GM12878 (cell line): ENCODE results near the gene VMO1. TPM values are rescaled to one million over a fixed set of nuclear protein-coding genes. Genes with fewer than 3 reads are reported as not detected.

Source experiments
- ATAC-seq: fragments of 200-7000 bp; cut with Tn5 transposase; 3 replicates; pipeline ENCODE4 v1.9.1; 2020; ENCODE audit warnings: mild to moderate bottlenecking, moderate library complexity
- BruUV-seq: library from RNA; stranded (reverse); fragments of 400-500 nt; replicated peaks from 2 replicates; lab custom pipeline; 2021; lab: Mats Ljungman, UMichigan
- CTCF ChIA-PET: fragments of 300-600 bp; sonication (Branson Sonifier 250); formaldehyde crosslinking; extraction: SDS; loops from one replicate; lab custom pipeline; 2021; ENCODE audit warnings: inconsistent platforms; lab: Yijun Ruan, JAX
- POLR2A ChIA-PET: fragments of 350-600 bp; formaldehyde crosslinking; extraction: SDS; loops from one replicate; lab custom pipeline; 2021; ENCODE audit warnings: inconsistent platforms; lab: Charles Lee
- RAD21 ChIA-PET: fragments of 300-600 bp; sonication (Branson Sonifier 250); formaldehyde crosslinking; loops from one replicate; lab custom pipeline; 2023; ENCODE audit warnings: antibody characterized with exemption; ENCODE audit not compliant: unreplicated experiment; lab: Charles Lee
- SMC1A ChIA-PET: fragments of 300-600 bp; sonication (Branson Sonifier 250); formaldehyde crosslinking; loops from one replicate; lab custom pipeline; 2023; ENCODE audit not compliant: unreplicated experiment, uncharacterized antibody; lab: Charles Lee
- DNase-seq: peaks from one replicate; pipeline ENCODE4 v3.0.0-alpha.2; 2011; ENCODE audit warnings: low read depth, low spot score
- FAIRE-seq: peaks from 3 replicates; lab custom pipeline; 2011; peaks lifted over from hg19 to GRCh38; lab: Jason Lieb, UNC
- H2AFZ ChIP-seq: 2 replicates; pipeline ENCODE4 v1.6.0; 2011; ENCODE audit warnings: low read depth, low read length, control low read depth; ENCODE audit not compliant: control insufficient read depth
- H3K27ac ChIP-seq: 2 replicates; pipeline ENCODE4 v1.5.1; 2011; ENCODE audit warnings: control low read depth; ENCODE audit not compliant: control insufficient read depth, insufficient read depth
- H3K27me3 ChIP-seq, 2 experiments: replicated peaks in 1 of 2; 2 replicates each; pipeline versions ENCODE4 v1.6.0 to v1.6.1; 2011; ENCODE audit warnings: low read length in 1 of 2; ENCODE audit not compliant: control insufficient read depth in 2 of 2, insufficient read depth in 2 of 2
- H3K36me3 ChIP-seq, 2 experiments: 2 replicates each; pipeline ENCODE4 v1.5.1; 2011; ENCODE audit warnings: low read length in 1 of 2; ENCODE audit not compliant: control insufficient read depth in 2 of 2, insufficient read depth in 2 of 2
- H3K4me1 ChIP-seq: 2 replicates; pipeline ENCODE4 v1.6.1; 2011; ENCODE audit warnings: mild to moderate bottlenecking, low read length, moderate library complexity, mixed read lengths; ENCODE audit not compliant: control insufficient read depth, insufficient read depth
- H3K4me2 ChIP-seq: 2 replicates; pipeline ENCODE4 v1.6.0; 2011; ENCODE audit warnings: control low read depth; ENCODE audit not compliant: control insufficient read depth, insufficient read depth
- H3K4me3 ChIP-seq: fragments of 200-600 bp; sonication (generic); 2 replicates; pipeline ENCODE4 v1.5.1; 2016
- H3K79me2 ChIP-seq: 2 replicates; pipeline ENCODE4 v1.6.0; 2011; ENCODE audit warnings: low read length; ENCODE audit not compliant: control insufficient read depth, insufficient read depth
- H3K9ac ChIP-seq: 2 replicates; pipeline ENCODE4 v1.8.0; 2011; ENCODE audit warnings: low read length, control low read depth, mixed read lengths; ENCODE audit not compliant: control insufficient read depth, insufficient read depth
- H3K9me3 ChIP-seq: replicated peaks from 3 replicates; pipeline ENCODE4 v1.5.1; 2011; ENCODE audit warnings: mild to moderate bottlenecking, low read length; ENCODE audit not compliant: control insufficient read depth, insufficient read depth
- H4K20me1 ChIP-seq: 2 replicates; pipeline ENCODE4 v1.6.0; 2011; ENCODE audit not compliant: control insufficient read depth, insufficient read depth
- CREB1 ChIP-seq: IDR thresholded peaks from 2 replicates; pipeline ENCODE4 v1.6.1; 2012; ENCODE audit warnings: low read depth, mild to moderate bottlenecking, inconsistent platforms
- NFIC ChIP-seq: IDR thresholded peaks from 2 replicates; pipeline ENCODE4 v1.6.1; 2012; ENCODE audit warnings: low read depth, mild to moderate bottlenecking, inconsistent platforms, low read length, moderate library complexity
- NR2C2 ChIP-seq: IDR thresholded peaks from 2 replicates; pipeline ENCODE4 v1.6.1; 2011; ENCODE audit warnings: borderline replicate concordance, low read depth; ENCODE audit not compliant: control insufficient read depth, insufficient read length
- NRF1 ChIP-seq: conservative IDR thresholded peaks from 2 replicates; pipeline ENCODE4 v1.6.1; 2011; ENCODE audit warnings: mild to moderate bottlenecking, low read depth, low read length, improper control_type of control experiment
- PAX5 ChIP-seq: IDR thresholded peaks from 2 replicates; pipeline ENCODE4 v1.6.1; 2011; ENCODE audit warnings: low read depth, low read length, borderline replicate concordance
- RBBP5 ChIP-seq: fragments of 200-600 bp; sonication (generic); conservative IDR thresholded peaks from 2 replicates; pipeline ENCODE4 v1.6.1; 2016
- WGBS: methylation state at CpG from one replicate; pipeline ENCODE4 v1.1.6; 2016; ENCODE audit warnings: low lambda C conversion rate; ENCODE audit not compliant: insufficient replicate concordance, insufficient coverage; ENCODE audit errors: missing lambda C conversion rate; 5-methylcytosine and 5-hydroxymethylcytosine counted together
- in situ Hi-C: fragments of 300-500 bp; cut with MboI; formaldehyde crosslinking; loops from 9 replicates; pipeline ENCODE4 v1.14.3; 2018; ENCODE audit warnings: mixed read lengths
- intact Hi-C: fragments of 100-400 bp; cut with micrococcal nuclease; formaldehyde crosslinking; loops from one replicate; pipeline ENCODE4 v1.14.2; 2022; ENCODE audit not compliant: unreplicated experiment
- polyA plus RNA-seq, 11 experiments: library from polyadenylated mRNA; depleted of rRNA in 4 of 11; unstranded in 6 of 11; stranded (reverse) in 5 of 11; fragments of >200 nt; fragmentation: Nextera tagmentation in 4 of 11; fragmentation: Illumina TruSeq in 1 of 11; extraction: Ambion mirVana in 4 of 11; extraction: Trizol in 1 of 11; gene quantifications; 1 replicate in 1 of 11; 2 replicates in 10 of 11; pipeline versions ENCODE4 v1.2.1 to v1.2.3, GENCODE V29; 2011 to 2016; ENCODE audit warnings: inconsistent platforms in 2 of 11, missing spikeins in 2 of 11, low read depth in 1 of 11
- total RNA-seq, 4 experiments: library from RNA; depleted of rRNA in 3 of 4; stranded (reverse); fragments of >200 nt in 3 of 4; fragmentation: Illumina TruSeq in 1 of 4; extraction: Trizol in 1 of 4; gene quantifications; 2 replicates each; pipeline versions ENCODE4 v1.2.1 to v1.2.3, GENCODE V29; 2013 to 2021
- TF ChIP-seq, protein P1 (sequence below): fragments of 450-650 bp; IDR thresholded peaks from 2 replicates; pipeline ENCODE4 v1.6.1; 2018; ENCODE audit warnings: borderline replicate concordance, mild to moderate bottlenecking; ENCODE audit not compliant: partially characterized antibody
- TF ChIP-seq, protein P2 (sequence below): IDR thresholded peaks from 2 replicates; pipeline ENCODE4 v1.6.1; 2011; ENCODE audit warnings: borderline replicate concordance, low read depth, mild to moderate bottlenecking, moderate library complexity, mixed read lengths, low read length; ENCODE audit not compliant: insufficient read depth; ENCODE audit errors: extremely low read length
- TF ChIP-seq, protein P3 (sequence below): fragments of 150-350 bp; IDR thresholded peaks from 2 replicates; pipeline ENCODE4 v1.6.1; 2016; ENCODE audit warnings: low read depth, low read length
- TF ChIP-seq, protein P4 (sequence below): fragments of 450-650 bp; IDR thresholded peaks from 2 replicates; pipeline ENCODE4 v1.6.1; 2016; ENCODE audit warnings: mild to moderate bottlenecking
- TF ChIP-seq, protein P5 (sequence below): fragments of 450-650 bp; IDR thresholded peaks from 2 replicates; pipeline ENCODE4 v1.6.1; 2018; ENCODE audit warnings: mild to moderate bottlenecking, low read depth, moderate library complexity; ENCODE audit not compliant: partially characterized antibody

VMO1 gene
- total and polyA plus RNA-seq, 10 of the 15 experiments (the other 5 are each of a cell fraction or from before 2014, with no cell fraction given) = 0.27 to 0.54 (median 0.31) TPM; not detected in 7

DNA sequence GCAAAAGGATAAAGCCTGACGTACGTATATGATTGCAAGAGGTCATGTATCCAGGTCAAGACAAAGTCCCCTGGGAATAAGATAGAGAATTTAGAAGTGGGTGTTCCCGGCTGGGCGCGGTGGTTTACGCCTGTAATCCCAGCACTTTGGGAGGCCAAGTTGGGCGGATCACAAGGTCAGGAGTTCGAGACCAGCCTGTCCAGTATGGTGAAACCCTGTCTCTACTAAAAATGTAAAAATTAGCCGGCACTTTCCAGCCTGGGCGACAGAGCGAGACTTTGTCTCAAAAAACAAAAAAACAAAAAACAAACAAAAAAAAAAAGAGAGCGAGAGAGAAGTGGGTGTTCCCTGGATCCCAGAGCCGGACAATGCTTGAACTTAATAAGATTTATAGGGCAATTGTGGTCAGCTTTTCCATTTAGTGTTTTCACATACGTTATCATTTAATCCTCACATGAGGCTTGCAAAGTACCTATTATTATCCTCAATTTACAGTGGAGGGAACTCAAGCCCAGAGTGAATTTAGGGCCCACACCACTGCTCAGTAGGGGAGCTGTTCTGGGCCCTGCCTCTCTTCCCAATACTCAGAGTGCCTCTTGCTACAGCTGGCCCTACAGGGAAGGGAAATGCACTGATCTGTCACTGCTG is 2.1 kb upstream of the VMO1 start:
- BruUV-seq = no TSS peak
- WGBS = 71% methylated on average over 14 of the region's 14 CpGs
- POLR2A ChIA-PET = interaction anchor here (0.6 kb wide), 1 partner anchor 124 kb away, joined by 4 read pairs; no protein-coding TSS in a partner anchor
- ATAC-seq = no peak
- Histone ChIP-seq H3K27ac (no peak overlapping the region), H4K20me1 (no peaks in the 10 kb centered on the region), H3K79me2 (no peaks in the 10 kb centered on the region), H3K9me3 (no peaks in the 10 kb centered on the region), H3K4me1 (peaks cover 12% of the 10 kb centered on the region), H3K4me2 (peak overlapping the region; percentile 98), H3K9ac (no peak overlapping the region), H2AFZ (no peak overlapping the region), H3K36me3 (no peaks in the 10 kb centered on the region), H3K4me3 (no peak overlapping the region), H3K27me3 (peaks cover 18 to 19% of the 10 kb centered on the region in 2 experiments)
- CTCF ChIA-PET = interaction anchor here (0.7 to 1.6 kb wide), 4 partner anchors 13 to 87 kb away, joined by 3 to 4 read pairs (median 3); no protein-coding TSS in a partner anchor
- SMC1A ChIA-PET = interaction anchor here (0.9 kb wide), 1 partner anchor 78 kb away, joined by 3 read pairs; the partner anchor contains the start of gene ARRB2
- intact Hi-C loops = loop anchor here (5.0 to 10.0 kb wide), 2 partner anchors 53 to 76 kb away; partner anchors contain the start of genes ARRB2, CXCL16, MED11 and ZMYND15
- RAD21 ChIA-PET = interaction anchor here (1.1 kb wide), 1 partner anchor 78 kb away, joined by 3 read pairs; the partner anchor contains the start of gene ARRB2
- FAIRE-seq = no peak
- in situ Hi-C loops = no loop called here
- no peak for DNase-seq
- TF ChIP-seq CREB1 (no peak), RBBP5 (no peak), NFIC (no peak), PAX5 (no peak), NR2C2 (no peak), NRF1 (no peak)
- TF ChIP-seq, protein P1, sequence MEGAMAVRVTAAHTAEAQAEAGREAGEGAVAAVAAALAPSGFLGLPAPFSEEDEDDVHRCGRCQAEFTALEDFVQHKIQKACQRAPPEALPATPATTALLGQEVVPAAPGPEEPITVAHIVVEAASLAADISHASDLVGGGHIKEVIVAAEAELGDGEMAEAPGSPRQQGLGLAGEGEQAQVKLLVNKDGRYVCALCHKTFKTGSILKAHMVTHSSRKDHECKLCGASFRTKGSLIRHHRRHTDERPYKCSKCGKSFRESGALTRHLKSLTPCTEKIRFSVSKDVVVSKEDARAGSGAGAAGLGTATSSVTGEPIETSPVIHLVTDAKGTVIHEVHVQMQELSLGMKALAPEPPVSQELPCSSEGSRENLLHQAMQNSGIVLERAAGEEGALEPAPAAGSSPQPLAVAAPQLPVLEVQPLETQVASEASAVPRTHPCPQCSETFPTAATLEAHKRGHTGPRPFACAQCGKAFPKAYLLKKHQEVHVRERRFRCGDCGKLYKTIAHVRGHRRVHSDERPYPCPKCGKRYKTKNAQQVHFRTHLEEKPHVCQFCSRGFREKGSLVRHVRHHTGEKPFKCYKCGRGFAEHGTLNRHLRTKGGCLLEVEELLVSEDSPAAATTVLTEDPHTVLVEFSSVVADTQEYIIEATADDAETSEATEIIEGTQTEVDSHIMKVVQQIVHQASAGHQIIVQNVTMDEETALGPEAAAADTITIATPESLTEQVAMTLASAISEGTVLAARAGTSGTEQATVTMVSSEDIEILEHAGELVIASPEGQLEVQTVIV = no peak
- TF ChIP-seq, protein P2, sequence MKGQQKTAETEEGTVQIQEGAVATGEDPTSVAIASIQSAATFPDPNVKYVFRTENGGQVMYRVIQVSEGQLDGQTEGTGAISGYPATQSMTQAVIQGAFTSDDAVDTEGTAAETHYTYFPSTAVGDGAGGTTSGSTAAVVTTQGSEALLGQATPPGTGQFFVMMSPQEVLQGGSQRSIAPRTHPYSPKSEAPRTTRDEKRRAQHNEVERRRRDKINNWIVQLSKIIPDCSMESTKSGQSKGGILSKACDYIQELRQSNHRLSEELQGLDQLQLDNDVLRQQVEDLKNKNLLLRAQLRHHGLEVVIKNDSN = no peak
- TF ChIP-seq, protein P3, sequence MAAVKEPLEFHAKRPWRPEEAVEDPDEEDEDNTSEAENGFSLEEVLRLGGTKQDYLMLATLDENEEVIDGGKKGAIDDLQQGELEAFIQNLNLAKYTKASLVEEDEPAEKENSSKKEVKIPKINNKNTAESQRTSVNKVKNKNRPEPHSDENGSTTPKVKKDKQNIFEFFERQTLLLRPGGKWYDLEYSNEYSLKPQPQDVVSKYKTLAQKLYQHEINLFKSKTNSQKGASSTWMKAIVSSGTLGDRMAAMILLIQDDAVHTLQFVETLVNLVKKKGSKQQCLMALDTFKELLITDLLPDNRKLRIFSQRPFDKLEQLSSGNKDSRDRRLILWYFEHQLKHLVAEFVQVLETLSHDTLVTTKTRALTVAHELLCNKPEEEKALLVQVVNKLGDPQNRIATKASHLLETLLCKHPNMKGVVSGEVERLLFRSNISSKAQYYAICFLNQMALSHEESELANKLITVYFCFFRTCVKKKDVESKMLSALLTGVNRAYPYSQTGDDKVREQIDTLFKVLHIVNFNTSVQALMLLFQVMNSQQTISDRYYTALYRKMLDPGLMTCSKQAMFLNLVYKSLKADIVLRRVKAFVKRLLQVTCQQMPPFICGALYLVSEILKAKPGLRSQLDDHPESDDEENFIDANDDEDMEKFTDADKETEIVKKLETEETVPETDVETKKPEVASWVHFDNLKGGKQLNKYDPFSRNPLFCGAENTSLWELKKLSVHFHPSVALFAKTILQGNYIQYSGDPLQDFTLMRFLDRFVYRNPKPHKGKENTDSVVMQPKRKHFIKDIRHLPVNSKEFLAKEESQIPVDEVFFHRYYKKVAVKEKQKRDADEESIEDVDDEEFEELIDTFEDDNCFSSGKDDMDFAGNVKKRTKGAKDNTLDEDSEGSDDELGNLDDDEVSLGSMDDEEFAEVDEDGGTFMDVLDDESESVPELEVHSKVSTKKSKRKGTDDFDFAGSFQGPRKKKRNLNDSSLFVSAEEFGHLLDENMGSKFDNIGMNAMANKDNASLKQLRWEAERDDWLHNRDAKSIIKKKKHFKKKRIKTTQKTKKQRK = no peak
- TF ChIP-seq, protein P4, sequence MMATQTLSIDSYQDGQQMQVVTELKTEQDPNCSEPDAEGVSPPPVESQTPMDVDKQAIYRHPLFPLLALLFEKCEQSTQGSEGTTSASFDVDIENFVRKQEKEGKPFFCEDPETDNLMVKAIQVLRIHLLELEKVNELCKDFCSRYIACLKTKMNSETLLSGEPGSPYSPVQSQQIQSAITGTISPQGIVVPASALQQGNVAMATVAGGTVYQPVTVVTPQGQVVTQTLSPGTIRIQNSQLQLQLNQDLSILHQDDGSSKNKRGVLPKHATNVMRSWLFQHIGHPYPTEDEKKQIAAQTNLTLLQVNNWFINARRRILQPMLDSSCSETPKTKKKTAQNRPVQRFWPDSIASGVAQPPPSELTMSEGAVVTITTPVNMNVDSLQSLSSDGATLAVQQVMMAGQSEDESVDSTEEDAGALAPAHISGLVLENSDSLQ = no peak
- TF ChIP-seq, protein P5, sequence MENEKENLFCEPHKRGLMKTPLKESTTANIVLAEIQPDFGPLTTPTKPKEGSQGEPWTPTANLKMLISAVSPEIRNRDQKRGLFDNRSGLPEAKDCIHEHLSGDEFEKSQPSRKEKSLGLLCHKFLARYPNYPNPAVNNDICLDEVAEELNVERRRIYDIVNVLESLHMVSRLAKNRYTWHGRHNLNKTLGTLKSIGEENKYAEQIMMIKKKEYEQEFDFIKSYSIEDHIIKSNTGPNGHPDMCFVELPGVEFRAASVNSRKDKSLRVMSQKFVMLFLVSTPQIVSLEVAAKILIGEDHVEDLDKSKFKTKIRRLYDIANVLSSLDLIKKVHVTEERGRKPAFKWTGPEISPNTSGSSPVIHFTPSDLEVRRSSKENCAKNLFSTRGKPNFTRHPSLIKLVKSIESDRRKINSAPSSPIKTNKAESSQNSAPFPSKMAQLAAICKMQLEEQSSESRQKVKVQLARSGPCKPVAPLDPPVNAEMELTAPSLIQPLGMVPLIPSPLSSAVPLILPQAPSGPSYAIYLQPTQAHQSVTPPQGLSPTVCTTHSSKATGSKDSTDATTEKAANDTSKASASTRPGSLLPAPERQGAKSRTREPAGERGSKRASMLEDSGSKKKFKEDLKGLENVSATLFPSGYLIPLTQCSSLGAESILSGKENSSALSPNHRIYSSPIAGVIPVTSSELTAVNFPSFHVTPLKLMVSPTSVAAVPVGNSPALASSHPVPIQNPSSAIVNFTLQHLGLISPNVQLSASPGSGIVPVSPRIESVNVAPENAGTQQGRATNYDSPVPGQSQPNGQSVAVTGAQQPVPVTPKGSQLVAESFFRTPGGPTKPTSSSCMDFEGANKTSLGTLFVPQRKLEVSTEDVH = no peak
